ENCODE results near the gene CRAT.

- TF ChIP-seq EP300 (IDR thresholded peaks at IDR 0.05) (no peak), POLR2A (IDR thresholded peaks at IDR 0.05) (no peak), CTCF (IDR thresholded peaks at IDR 0.05) (no peak), POLR2AphosphoS5 (IDR thresholded peaks at IDR 0.05) (no peak)
Observed at GRCh38 chr9:129145841-129146292, 35.3 kb upstream of the CRAT start.
